ENCODE results near the gene RTN4RL2.
A peak's percentile ranks its signal among the peaks of the same experiment; 100 is the strongest.

RTN4RL2 gene

DNA sequence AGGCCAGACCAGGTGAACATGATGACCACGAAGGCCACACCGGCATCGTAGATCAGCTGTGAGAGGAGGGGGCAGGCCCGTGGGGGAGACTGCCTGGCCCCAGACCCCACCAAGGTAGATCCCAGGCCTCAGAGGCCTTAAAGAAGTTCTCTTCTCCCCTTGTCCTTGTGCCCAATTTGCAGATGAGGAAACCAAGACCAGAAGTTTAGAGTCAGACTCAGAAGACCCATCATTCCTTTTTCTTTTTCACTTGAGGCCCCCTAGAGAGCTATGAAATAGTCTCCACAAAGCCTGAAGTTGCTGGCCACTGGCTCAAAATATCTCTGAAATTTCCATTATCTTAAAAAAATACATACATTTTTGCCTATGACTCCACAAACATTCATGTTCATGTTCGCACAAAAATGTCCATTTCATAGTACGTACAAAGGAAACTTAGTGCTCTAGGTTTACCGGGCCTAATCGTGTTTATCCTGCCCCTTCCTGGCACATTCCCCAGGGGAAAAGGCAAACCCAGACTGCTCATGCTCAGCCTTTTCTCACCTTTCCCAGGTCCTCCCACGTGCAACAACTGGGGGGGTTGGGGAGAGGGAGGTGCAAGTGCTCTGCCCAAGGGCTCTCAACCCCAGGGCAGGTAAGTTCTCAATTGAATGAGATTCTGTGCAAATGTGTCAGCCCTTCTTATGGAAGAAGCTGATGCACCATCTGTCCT, 35.9 kb downstream of the RTN4RL2 start:
- no peak for DNase-seq (ENCODE audit: low spot score)
- Histone ChIP-seq H3K27ac (no peak overlapping the region), H3K4me3 (no peak overlapping the region)
- TF ChIP-seq CTCF (IDR thresholded peaks at IDR 0.05), result no peak

DNA sequence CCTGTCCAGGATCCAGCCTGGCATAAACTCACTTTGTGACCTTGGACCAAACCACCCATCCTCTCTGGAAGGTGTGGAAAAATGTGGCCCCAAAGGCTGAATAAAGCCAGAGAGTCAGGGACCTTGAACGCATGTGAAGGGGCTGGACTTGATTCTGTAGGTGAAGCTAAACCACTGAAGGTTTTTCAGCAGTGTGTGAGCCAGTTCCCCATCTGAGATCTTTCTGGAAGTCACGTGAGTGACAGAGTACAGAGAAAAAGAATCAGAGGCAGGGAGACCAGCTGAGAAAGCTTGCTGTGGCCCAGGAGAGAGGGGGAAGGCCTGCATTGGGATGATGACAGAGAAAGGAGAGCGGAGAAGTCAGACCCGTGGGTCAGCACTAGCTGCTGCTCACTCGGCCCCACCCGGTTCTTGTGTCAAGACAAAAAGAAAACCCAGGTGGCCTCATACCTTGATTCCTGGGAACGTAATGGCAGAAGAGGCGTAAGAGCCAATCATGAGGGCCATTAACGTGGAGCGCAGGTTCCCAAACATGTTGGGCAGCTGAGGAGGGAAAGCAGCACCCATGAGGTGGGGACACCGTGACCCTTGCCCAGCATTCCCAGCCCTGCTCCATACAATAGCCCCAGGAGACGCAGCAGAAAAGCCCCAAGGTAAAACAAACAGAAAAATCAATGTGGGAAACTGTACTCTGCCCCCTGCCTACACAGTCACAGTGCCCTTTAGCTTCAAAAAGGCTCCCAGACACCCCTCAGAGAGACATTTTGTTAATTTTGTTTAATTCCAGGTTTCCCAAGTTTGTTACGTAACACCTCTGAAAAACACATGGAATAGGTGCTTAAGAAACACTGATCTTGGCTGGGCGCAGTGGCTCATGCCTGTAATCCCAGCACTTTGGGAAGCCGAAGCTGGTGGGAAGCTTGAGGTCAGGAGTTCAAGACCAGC, 37.2 kb downstream of the RTN4RL2 start:
- no peak overlapping the region for H3K4me3 ChIP-seq
- no peak for DNase-seq (ENCODE audit: low spot score)
- no peak for TF ChIP-seq CTCF (IDR thresholded peaks at IDR 0.05)
- no peak overlapping the region for H3K27ac ChIP-seq

- Histone ChIP-seq H3K4me3 (no peak overlapping the region), H3K27ac (peak overlapping the region; percentile 64 to 91)
- no peak for TF ChIP-seq CTCF (IDR thresholded peaks at IDR 0.05)
- DNase-seq (ENCODE audit: low spot score), result no peak
Observed at GRCh38 chr11:57498540-57498939, 38.2 kb downstream of the RTN4RL2 start.

DNA sequence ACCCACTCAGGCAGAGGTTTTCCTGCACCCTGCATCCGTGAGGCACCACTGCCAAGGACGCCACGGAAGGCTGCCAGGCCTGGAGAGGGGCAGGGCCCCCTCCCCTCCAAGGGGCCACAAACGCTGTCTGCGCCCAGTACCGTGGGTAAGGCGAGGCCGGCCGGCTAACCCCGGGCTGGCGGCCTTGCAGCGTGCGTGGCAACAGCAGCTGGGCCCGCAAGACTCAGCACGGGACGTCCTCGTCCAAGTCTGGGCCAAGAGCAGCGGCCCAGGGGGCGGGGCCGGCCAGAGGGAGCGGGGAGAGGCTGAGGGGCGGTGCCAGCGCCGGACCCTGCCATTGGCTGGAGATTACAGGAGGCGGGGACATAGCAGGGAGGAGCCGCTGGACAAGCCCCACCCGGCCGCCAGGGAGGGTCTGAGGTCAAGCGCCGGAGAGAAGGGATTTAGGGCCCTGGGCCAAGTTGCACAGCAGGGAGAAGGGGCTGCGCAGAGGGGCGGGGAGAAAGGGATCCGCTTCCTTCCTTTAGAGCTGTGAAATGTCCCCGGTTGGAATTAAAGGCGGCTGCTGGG, 39.2 kb downstream of the RTN4RL2 start:
- TF ChIP-seq CTCF (IDR thresholded peaks at IDR 0.05), result no peak
- H3K4me3 ChIP-seq, result peak overlapping the region; percentile 62
- H3K27ac ChIP-seq, result peak overlapping the region; percentile 64 to 91
- peak; percentile 98 for DNase-seq (ENCODE audit: low spot score)

DNA sequence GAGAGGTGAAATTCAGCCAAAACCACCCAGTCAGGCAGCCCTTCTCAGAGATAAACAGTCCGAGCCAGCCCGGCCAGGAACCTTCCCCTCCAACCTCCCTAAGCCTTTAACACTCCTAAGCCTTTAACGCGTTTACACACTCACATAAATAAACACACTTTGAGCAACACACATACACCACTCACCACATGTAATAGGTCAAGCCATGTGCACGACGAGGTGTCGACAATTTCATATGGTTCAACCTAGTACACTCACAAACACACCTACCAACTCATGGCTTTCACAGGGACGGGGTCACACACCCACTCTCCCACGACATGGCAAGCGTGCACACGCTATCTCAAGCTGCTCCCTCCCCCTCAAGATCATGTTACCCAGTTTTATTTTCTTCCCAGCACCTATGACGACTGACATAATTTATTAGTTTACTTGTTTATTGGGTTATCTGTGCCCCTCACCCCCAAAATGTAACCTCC, 39.7 kb downstream of the RTN4RL2 start:
- DNase-seq (ENCODE audit: low spot score), result no peak
- Histone ChIP-seq H3K4me3 (peak overlapping the region; percentile 62), H3K27ac (peak overlapping the region; percentile 64 to 91)
- TF ChIP-seq CTCF (IDR thresholded peaks at IDR 0.05), result no peak

DNA sequence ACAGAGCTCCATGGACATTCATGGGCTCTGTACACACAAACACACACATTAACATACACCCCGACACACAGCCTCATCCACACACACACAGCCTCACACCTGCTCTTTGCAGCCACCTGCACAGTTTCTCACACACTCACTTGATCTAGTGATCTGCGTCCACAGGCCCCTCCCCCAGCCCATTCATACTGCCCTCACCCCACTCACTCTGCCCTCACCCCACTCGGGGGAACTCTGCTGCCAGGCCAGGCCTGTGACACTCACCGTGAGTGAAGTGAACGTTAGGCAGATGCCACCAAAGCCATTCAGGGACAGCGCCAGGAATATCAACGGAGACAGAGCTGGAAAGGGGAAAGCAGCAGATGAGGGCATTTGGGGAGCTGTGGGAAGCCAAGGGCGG, 40.2 kb downstream of the RTN4RL2 start:
- Histone ChIP-seq H3K27ac (peak overlapping the region; percentile 64 to 91), H3K4me3 (peak overlapping the region; percentile 62)
- no peak for TF ChIP-seq CTCF (IDR thresholded peaks at IDR 0.05)
- no peak for DNase-seq (ENCODE audit: low spot score)
